ENCODE data around the gene DUOX1.

The DUOX1 gene

DNA sequence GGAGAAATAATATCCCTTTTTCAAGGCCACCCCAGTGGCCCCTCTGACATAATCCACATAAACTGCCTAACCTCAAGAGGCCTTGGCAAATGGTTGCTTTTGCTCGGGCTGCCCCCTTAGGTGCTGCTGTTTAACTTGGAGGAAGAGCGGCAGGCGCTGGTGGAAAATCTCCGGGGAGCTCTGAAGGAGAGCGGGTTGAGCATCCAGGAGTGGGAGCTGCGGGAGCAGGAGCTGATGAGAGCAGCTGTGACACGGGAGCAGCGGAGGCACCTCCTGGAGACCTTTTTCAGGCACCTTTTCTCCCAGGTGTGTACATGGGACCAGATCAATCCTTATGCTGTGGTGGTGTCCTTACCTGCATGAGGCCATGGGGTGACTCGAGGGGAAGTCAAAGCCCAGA is 15.0 kb downstream of the DUOX1 start:
- DNase-seq: no peak

DNA sequence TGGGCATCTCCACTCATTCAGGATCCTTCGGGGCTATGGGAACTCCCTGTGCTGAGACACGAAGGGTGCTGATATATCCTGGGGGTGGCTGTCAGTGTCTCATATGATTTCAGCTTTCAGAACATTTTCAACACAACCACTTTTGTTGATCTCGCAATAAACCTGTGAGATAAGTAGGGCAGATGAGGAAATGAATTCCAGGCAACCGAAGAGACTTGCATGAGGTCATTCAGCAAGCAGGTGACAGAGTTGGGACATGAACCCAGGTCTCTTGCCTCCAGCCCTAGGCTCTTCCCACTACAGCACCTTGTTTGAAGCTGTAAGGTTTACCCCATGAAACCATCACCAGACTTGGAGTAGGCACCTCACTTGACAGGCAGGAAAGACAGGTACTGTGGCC is 16.6 kb downstream of the DUOX1 start:
- no peak for DNase-seq

DNA sequence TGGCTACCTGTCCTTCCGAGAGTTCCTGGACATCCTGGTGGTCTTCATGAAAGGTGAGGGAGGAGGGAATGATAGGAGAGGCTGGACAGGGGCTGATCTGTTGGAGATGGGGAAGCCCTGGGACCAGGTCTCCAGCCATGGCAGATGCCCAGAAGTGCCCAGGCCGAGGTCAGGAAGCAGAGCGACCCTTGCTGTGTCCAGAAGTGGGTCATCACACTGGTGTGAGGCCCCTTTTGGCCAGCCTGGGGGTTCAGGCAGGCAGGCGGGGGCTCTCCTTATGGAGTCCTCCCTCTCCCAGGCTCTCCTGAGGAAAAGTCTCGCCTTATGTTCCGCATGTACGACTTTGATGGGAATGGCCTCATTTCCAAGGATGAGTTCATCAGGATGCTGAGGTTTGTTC is 17.8 kb downstream of the DUOX1 start:
- no peak for DNase-seq

- DNase-seq: no peak
Observed at GRCh38 chr15:45148076-45149059, 18.6 kb downstream of the DUOX1 start.

DNA sequence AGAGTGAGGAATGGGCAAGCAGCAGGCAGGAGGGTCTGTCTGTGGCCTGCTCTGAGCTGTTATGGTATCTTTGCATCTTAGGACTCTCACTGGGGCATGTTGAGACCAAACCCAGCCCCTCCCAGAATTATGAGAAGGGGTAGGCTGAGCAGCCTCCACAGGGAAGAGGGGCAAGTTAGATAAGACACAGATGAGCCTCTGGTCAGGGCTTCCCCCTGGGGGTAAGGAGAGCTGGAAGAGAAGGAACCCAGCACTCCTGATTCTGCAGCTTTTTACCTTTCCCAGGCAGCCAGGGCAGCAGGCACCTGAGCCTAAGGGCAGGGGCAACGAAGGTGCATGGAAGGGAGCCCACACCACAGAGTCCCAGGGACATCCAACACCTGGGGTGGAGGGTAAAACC is 19.3 kb downstream of the DUOX1 start:
- DNase-seq: no peak

GRCh38 chr15:45150481-45150880 is 20.7 kb downstream of the DUOX1 start:
- DNase-seq: no peak

- DNase-seq: no peak
Observed at GRCh38 chr15:45150997-45151396, 21.2 kb downstream of the DUOX1 start.

GRCh38 chr15:45151998-45152828 is 22.4 kb downstream of the DUOX1 start:
- DNase-seq: no peak

DNA sequence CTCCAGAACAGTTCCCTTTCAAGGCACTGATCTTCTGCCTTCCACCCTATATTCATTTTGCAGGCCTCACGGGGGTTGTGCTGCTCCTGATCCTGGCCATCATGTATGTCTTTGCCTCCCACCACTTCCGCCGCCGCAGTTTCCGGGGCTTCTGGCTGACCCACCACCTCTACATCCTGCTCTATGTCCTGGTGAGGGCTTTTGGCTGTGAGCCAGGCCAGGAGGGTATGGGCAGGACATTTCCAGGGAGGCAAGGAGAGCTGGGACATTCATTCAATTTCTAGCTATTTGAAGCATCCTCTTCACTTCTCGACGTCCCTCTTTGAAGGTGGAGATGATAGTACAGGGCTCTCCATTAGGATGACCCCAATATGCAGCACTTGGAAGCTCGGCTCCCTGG is 25.9 kb downstream of the DUOX1 start:
- DNase-seq: no peak

DNA sequence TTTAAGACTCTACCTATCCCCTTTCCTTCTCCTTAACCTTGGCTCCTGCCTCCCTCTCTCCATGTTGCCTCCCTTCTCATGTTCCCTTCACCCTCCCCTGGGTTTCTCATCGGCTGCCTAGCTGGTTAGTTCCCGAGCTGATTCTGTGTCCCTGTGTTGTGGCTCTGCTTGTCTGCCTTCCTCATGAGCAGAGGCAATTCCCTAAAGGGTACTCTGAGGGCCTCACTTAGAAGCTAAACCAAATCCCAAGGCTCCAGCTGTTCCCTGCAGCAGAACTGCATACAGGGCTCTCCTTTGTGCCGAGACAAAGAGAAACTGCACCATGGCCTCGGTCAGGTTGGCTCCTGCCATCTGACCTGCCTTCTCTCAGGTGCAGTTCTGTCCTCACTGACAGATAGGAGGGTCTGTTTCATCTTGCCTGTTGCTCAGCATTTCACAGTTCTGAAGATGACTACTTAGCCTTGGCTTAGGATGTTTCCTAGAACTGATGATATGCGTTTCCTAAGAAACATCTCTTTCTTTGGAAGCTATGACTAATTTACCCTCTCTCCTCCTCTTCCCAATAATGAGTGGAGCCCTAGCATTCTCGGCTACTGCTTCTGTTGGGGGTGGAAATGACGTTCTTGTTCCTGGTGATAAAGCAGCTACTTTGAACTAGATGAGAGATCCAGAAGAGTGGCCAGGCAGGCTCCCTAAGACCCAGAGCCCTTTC is 27.1 kb downstream of the DUOX1 start:
- no peak for DNase-seq

DNA sequence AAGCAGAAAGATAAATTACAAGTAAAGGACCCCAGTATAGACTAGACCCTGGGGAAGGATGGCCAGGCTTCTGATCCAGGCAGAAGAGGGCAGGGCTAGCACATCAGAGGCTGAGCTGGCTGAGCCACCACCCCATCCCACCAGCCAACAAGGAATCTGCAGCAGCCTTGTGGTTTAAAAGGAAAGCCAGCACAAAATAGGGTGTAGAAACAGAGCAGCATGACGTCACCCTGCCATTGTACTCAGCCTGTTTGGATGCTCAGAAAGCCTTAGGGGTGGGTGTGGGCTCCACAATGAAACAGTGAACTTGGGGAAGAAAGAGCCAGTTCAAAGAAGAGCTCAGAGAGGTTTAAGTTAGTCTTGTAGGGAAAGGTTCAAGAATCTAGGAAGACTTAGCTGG is 28.2 kb downstream of the DUOX1 start:
- no peak for DNase-seq

- no peak for DNase-seq
Observed at GRCh38 chr15:45161666-45162065, 31.9 kb downstream of the DUOX1 start.

- peak; percentile 84 for DNase-seq
Observed at GRCh38 chr15:45162771-45163507, 33.1 kb downstream of the DUOX1 start.

GRCh38 chr15:45163508-45163856 is 33.7 kb downstream of the DUOX1 start:
- DNase-seq: no peak

GRCh38 chr15:45164914-45165313 is 35.1 kb downstream of the DUOX1 start:
- no peak for DNase-seq

DNA sequence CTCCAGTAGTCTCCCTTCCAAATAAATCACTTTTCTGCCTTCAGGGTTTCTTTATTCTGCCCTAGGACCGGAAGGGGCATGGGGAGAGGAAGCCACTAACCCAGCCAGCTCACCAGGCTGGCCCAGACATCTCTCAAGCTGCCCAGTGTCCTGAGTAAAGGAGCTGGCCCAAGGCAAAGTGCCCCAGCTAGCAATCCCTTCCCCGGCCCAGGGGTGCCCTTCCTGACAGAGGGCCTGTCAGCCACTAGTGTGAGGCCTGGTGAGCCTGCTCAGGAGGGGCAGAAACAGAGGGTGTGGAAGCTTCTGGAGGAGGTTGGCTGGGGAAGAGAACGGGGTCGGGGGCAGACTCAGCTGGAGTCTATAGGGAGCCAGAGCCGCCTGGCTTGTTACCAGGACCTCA is 35.7 kb downstream of the DUOX1 start:
- DNase-seq: no peak

DNA sequence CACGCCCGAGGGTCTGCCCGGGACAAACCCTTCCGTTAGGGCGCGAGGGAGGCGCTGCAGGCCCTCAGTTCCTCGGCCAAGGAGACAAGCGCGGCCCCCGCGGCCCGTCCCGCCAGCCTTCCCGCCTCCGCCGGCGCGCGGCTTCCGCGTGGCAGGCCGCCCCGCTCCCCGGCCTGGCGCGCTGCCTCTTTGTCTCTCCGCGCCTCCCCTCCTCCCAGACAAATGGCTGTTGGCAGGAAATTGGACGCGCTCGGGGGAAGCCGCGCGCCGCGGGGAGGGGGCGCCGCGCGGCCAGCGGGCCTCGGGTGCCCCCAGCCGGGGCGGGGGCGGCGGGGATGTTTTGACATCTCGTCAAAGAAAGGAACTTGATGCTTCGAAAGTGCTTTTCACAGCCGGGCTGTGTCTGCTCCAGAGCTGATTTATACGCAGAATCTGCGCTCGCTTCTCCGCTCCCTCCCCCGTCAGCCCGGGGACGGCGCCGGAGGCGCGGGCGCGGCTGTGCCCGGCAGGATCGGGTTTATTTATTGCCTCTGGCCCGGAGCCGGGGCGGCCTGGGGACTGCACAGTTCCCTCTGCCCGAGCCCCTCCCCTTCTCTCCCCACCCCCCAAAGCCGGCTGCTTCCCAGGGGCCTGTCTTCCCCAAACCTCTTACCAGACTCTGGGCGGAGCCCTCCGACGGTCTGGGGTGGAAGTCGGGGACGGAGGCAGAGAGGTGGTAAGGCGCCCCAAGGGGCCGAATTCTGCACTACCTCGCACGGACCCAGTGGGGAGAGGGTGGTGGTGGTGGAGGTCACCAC is 37.2 kb downstream of the DUOX1 start:
- DNase-seq: peak; percentile 59

- no peak for DNase-seq
Observed at GRCh38 chr15:45167631-45168205, 37.9 kb downstream of the DUOX1 start.

GRCh38 chr15:45168286-45168685 is 38.5 kb downstream of the DUOX1 start:
- no peak for DNase-seq

DNA sequence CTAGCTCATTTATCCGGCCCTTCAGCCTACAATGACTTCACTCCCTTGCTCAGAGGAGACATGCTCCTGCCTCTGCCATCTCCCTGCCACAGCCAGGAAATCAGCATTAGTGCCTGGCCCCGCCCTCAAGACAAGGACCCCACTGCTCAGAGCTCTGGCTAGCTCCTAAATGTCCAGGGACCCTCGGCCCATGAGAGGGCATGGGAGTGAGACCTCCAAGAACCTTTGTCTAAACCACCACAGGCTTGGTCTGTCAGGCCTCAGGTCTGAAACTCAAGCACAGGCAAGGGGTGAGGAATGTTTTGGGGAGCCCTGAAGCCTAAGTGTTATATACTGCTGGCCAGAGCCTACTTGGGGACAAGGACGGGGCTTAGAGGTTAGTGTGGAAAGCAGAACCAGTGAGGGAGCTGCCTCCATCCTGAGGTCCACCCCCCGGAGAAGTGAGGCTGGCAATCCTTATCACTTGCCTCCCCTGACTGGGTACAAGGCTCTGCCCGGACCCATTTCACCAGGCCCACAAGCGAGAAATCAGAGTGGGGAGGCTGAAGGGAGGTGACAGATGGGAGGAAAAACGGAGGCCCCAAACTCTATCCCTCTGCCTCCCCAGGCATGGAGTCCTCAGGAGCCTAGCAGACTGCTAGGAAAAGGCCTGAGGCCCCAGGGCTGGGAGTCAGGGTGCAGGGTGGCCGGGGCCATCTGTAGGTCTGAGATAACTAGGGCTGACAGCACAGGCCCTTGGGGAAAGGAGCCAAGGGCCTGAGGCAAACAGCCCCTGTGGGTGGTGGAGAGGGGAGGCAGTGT is 39.2 kb downstream of the DUOX1 start:
- DNase-seq: no peak

All from NCI-H1694 (cell line).